GM12891 (cell line): ENCODE results near the gene TRIM56.
"Not testable (repeated sequence)": the region's sequence is repeated elsewhere in the genome, so short reads cannot be mapped to it uniquely, and the experiment has no call there.

Experiments used
- DNase-seq: peaks from one replicate; pipeline ENCODE4 v3.0.0; 2011; ENCODE audit warnings: low spot score; ENCODE audit not compliant: insufficient read length
- FAIRE-seq: peaks from 2 replicates; lab custom pipeline; 2011; peaks lifted over from hg19 to GRCh38; lab: Jason Lieb, UNC
- PAX5 ChIP-seq: IDR thresholded peaks from 2 replicates; pipeline ENCODE4 v1.6.1; 2011; ENCODE audit warnings: low read length, moderate library complexity, mild to moderate bottlenecking; ENCODE audit not compliant: insufficient read depth, severe bottlenecking
- POLR2A ChIP-seq: IDR thresholded peaks from 2 replicates; pipeline ENCODE4 v1.6.1; 2011; ENCODE audit warnings: low read depth, low read length, control low read depth
- POLR2AphosphoS5 ChIP-seq: IDR thresholded peaks from 2 replicates; pipeline ENCODE4 v1.6.1; 2011; ENCODE audit warnings: low read depth, low read length, control low read depth
- POU2F2 ChIP-seq: IDR thresholded peaks from 2 replicates; pipeline ENCODE4 v1.6.1; 2011; ENCODE audit warnings: low read depth, mild to moderate bottlenecking, control low read depth, low read length, moderate library complexity
- SPI1 ChIP-seq: IDR thresholded peaks from 2 replicates; pipeline ENCODE4 v1.6.1; 2011; ENCODE audit warnings: low read depth, low read length, control low read depth
- TAF1 ChIP-seq: IDR thresholded peaks from 2 replicates; pipeline ENCODE4 v1.6.1; 2011; ENCODE audit warnings: low read depth, low read length, control low read depth

TRIM56 gene

GRCh38 chr7:101102026-101102425, 16.7 kb downstream of the TRIM56 start:
- no peak for FAIRE-seq
- TF ChIP-seq SPI1: no peak
- TF ChIP-seq POLR2AphosphoS5: no peak
- TF ChIP-seq PAX5: no peak
- no peak for DNase-seq

GRCh38 chr7:101103701-101104100, 18.4 kb downstream of the TRIM56 start:
- DNase-seq, FAIRE-seq: not testable (repeated sequence)

GRCh38 chr7:101104193-101104713, 19.0 kb downstream of the TRIM56 start:
- no peak for FAIRE-seq

GRCh38 chr7:101104799-101105198, 19.5 kb downstream of the TRIM56 start:
- FAIRE-seq (no peak), DNase-seq (no peak)
- no peak for TF ChIP-seq TAF1

More at GRCh38 chr7:101104193-101104713, 19.0 kb downstream of the TRIM56 start:
- no peak for DNase-seq
- no peak for TF ChIP-seq TAF1
- TF ChIP-seq POLR2AphosphoS5: no peak
- no peak for TF ChIP-seq POLR2A

GRCh38 chr7:101105248-101105647, 20.0 kb downstream of the TRIM56 start:
- not testable (repeated sequence) for FAIRE-seq, DNase-seq

GRCh38 chr7:101106386-101106785, 21.1 kb downstream of the TRIM56 start:
- DNase-seq (no peak), FAIRE-seq (no peak)

GRCh38 chr7:101108330-101108857, 23.1 kb downstream of the TRIM56 start:
- FAIRE-seq (no peak), DNase-seq (no peak)
- no peak for TF ChIP-seq TAF1
- no peak for TF ChIP-seq POU2F2
- no peak for TF ChIP-seq PAX5
- TF ChIP-seq SPI1: no peak
- TF ChIP-seq POLR2A: no peak
- TF ChIP-seq POLR2AphosphoS5: no peak

More at GRCh38 chr7:101106386-101106785, 21.1 kb downstream of the TRIM56 start:
- TF ChIP-seq TAF1: no peak
- TF ChIP-seq POLR2AphosphoS5: no peak
- no peak for TF ChIP-seq PAX5
- TF ChIP-seq POLR2A: no peak
- TF ChIP-seq SPI1: no peak
- TF ChIP-seq POU2F2: no peak

GRCh38 chr7:101108961-101109360, 23.7 kb downstream of the TRIM56 start:
- TF ChIP-seq POU2F2 (no peak), PAX5 (no peak), POLR2AphosphoS5 (no peak), TAF1 (no peak), POLR2A (no peak)
- FAIRE-seq (no peak), DNase-seq (no peak)

GRCh38 chr7:101109368-101109767, 24.1 kb downstream of the TRIM56 start:
- FAIRE-seq (no peak), DNase-seq (no peak)
- TF ChIP-seq TAF1 (no peak), POLR2A (no peak), POLR2AphosphoS5 (no peak), PAX5 (no peak), SPI1 (no peak), POU2F2 (no peak)

- TF ChIP-seq POLR2A (no peak), PAX5 (no peak), POLR2AphosphoS5 (no peak), SPI1 (no peak), POU2F2 (no peak), TAF1 (no peak)
- DNase-seq (no peak), FAIRE-seq (no peak)
Observed at GRCh38 chr7:101111261-101111660, 26.0 kb downstream of the TRIM56 start.

- DNase-seq: no peak
- TF ChIP-seq SPI1: no peak
- TF ChIP-seq TAF1: no peak
- TF ChIP-seq POLR2A: no peak
- no peak for TF ChIP-seq POU2F2
- TF ChIP-seq POLR2AphosphoS5: no peak
- TF ChIP-seq PAX5: no peak
- no peak for FAIRE-seq
Observed at GRCh38 chr7:101112233-101112632, 27.0 kb downstream of the TRIM56 start.

- FAIRE-seq: not testable (repeated sequence)
Observed at GRCh38 chr7:101113140-101113539, 27.9 kb downstream of the TRIM56 start.

More at GRCh38 chr7:101113140-101113539, 27.9 kb downstream of the TRIM56 start:
- DNase-seq: not testable (repeated sequence)
